B cell (primary cell): Measurements from ENCODE around the gene OR6B2. TPM values are rescaled to one million over a fixed set of nuclear protein-coding genes. Genes with fewer than 3 reads are reported as not detected.

Experiments used
- ATAC-seq: fragments of 200-7000 bp; cut with Tn5 transposase; one replicate; pipeline ENCODE4 v1.10.0; 2021; ENCODE audit warnings: low read depth, mild to moderate bottlenecking, moderate number of reproducible peaks, moderate library complexity
- CTCF ChIA-PET: fragments of 350-600 bp; sonication (Branson Sonifier 250); formaldehyde crosslinking; loops from one replicate; lab custom pipeline; 2021; ENCODE audit warnings: antibody characterized with exemption, inconsistent platforms; lab: Charles Lee
- POLR2A ChIA-PET: fragments of 350-600 bp; sonication (Branson Sonifier 250); formaldehyde crosslinking; loops from one replicate; lab custom pipeline; 2021; ENCODE audit warnings: antibody characterized with exemption; lab: Charles Lee
- DNase-seq: peaks from one replicate; pipeline ENCODE4 v3.0.0; 2013
- H2AFZ ChIP-seq: 2 replicates; pipeline ENCODE4 v1.6.1; 2012; ENCODE audit warnings: mild to moderate bottlenecking, low read depth, low read length; ENCODE audit not compliant: insufficient read depth, poor library complexity, severe bottlenecking
- H3K27ac ChIP-seq, 2 donors: 1 replicate in 1 of 2; 2 replicates in 1 of 2; pipeline ENCODE4 v1.5.1; 2012 to 2013; ENCODE audit warnings: low read length in 2 of 2, mild to moderate bottlenecking in 2 of 2, moderate library complexity in 1 of 2
- H3K27me3 ChIP-seq, 4 experiments: fragments of 200-600 bp in 1 of 4; sonication (generic) in 1 of 4; replicated peaks in 1 of 4; 1 replicate in 2 of 4; 2 replicates in 2 of 4; pipeline versions ENCODE4 v1.6.1 to v1.7.0; 2013 to 2016; ENCODE audit warnings: low read length in 3 of 4, mild to moderate bottlenecking in 2 of 4, mixed read lengths in 1 of 4, moderate library complexity in 1 of 4; ENCODE audit not compliant: insufficient read depth in 4 of 4, control insufficient read depth in 3 of 4; ENCODE audit errors: control extremely low read depth in 1 of 4
- H3K36me3 ChIP-seq, 2 experiments: replicated peaks in 1 of 2; 1 replicate in 1 of 2; 2 replicates in 1 of 2; pipeline versions ENCODE4 v1.6.1 to v1.7.1; 2013; ENCODE audit warnings: low read length in 1 of 2; ENCODE audit not compliant: insufficient read depth in 2 of 2, control insufficient read depth in 1 of 2; ENCODE audit errors: control extremely low read depth in 1 of 2, extremely low read depth in 1 of 2
- H3K4me1 ChIP-seq, 2 donors: fragments of 200-600 bp in 1 of 2; sonication (generic) in 1 of 2; 1 replicate in 1 of 2; 2 replicates in 1 of 2; pipeline versions ENCODE4 v1.5.1 to v1.6.1; 2013 to 2017; ENCODE audit warnings: low read length in 2 of 2; ENCODE audit not compliant: control insufficient read depth in 2 of 2, insufficient read depth in 2 of 2
- H3K4me2 ChIP-seq: replicated peaks from 2 replicates; pipeline ENCODE3; 2012; ENCODE audit warnings: mild to moderate bottlenecking, low read depth, low read length; ENCODE audit not compliant: poor library complexity, severe bottlenecking
- H3K4me3 ChIP-seq, 5 experiments: fragments of 200-600 bp in 1 of 5; sonication (generic) in 1 of 5; 1 replicate in 3 of 5; 2 replicates in 2 of 5; pipeline versions ENCODE4 v1.5.1 to v1.7.0; 2011 to 2016; ENCODE audit warnings: low read length in 4 of 5, mild to moderate bottlenecking in 4 of 5, low read depth in 2 of 5, control low read depth in 1 of 5, moderate library complexity in 1 of 5; ENCODE audit not compliant: insufficient read depth in 1 of 5; ENCODE audit errors: control extremely low read depth in 1 of 5, extremely low read depth in 1 of 5
- H3K79me2 ChIP-seq: fragments of 200-600 bp; sonication (generic); one replicate; pipeline ENCODE4 v1.6.0; 2016; ENCODE audit warnings: low read length; ENCODE audit not compliant: control insufficient read depth, insufficient read depth
- H3K9ac ChIP-seq: fragments of 200-600 bp; sonication (generic); 2 replicates; pipeline ENCODE4 v1.6.1; 2017; ENCODE audit warnings: mild to moderate bottlenecking, low read length, moderate library complexity
- H3K9me3 ChIP-seq, 3 donors: one replicate each; pipeline versions ENCODE4 v1.6.1 to v1.7.1; 2013; ENCODE audit warnings: low read length in 2 of 3; ENCODE audit not compliant: control insufficient read depth in 2 of 3, insufficient read depth in 1 of 3; ENCODE audit errors: control extremely low read depth in 1 of 3
- H4K20me1 ChIP-seq: 2 replicates; pipeline ENCODE4 v1.6.0; 2012; ENCODE audit warnings: mild to moderate bottlenecking, low read length; ENCODE audit not compliant: insufficient read depth, control insufficient read depth, poor library complexity, severe bottlenecking
- H3K27ac Mint-ChIP-seq: one replicate; pipeline ENCODE4 v1.8.0; 2021; ENCODE audit warnings: mixed read lengths
- H3K27me3 Mint-ChIP-seq: one replicate; pipeline ENCODE4 v1.8.0; 2021; ENCODE audit warnings: mixed read lengths
- H3K4me1 Mint-ChIP-seq: one replicate; pipeline ENCODE4 v1.8.0; 2021; ENCODE audit warnings: mixed read lengths
- H3K4me3 Mint-ChIP-seq: one replicate; pipeline ENCODE4 v1.8.0; 2021; ENCODE audit warnings: mixed read lengths
- H3K9me3 Mint-ChIP-seq: one replicate; pipeline ENCODE4 v1.8.0; 2022; ENCODE audit warnings: mixed read lengths; ENCODE audit not compliant: insufficient read depth
- EZH2 ChIP-seq: IDR thresholded peaks from 2 replicates; pipeline ENCODE4 v1.6.1; 2012; ENCODE audit warnings: borderline replicate concordance, low read depth, mild to moderate bottlenecking, moderate library complexity, low read length; ENCODE audit not compliant: insufficient read depth, poor library complexity, severe bottlenecking
- WGBS: methylation state at CpG from one replicate; pipeline ENCODE4 v1.1.5; 2013; ENCODE audit warnings: missing lambda C conversion rate; ENCODE audit not compliant: insufficient coverage; 5-methylcytosine and 5-hydroxymethylcytosine counted together
- intact Hi-C: fragments of 100-400 bp; cut with micrococcal nuclease; formaldehyde crosslinking; loops from one replicate; pipeline ENCODE4 v1.10.0; 2022
- polyA plus RNA-seq: library from polyadenylated mRNA; depleted of rRNA; stranded (reverse); fragments of >200 nt; gene quantifications from 2 replicates; pipeline ENCODE4 v1.2.3, GENCODE V29; 2012
- total RNA-seq, 2 donors: library from RNA; stranded (reverse); fragments of 120-200 nt in 1 of 2; gene quantifications; 1 replicate in 1 of 2; 2 replicates in 1 of 2; pipeline versions ENCODE4 v1.2.3 to v1.2.4, GENCODE V29; 2013 to 2022
- TF ChIP-seq, protein P1 (sequence below): fragments of 200-600 bp; IDR thresholded peaks from one replicate; pipeline ENCODE4 v1.8.0; 2022; ENCODE audit warnings: antibody characterized with exemption, mild to moderate bottlenecking

OR6B2 gene
- total and polyA plus RNA-seq, 2 donors (not counting 1 experiment from before 2014, with no cell fraction given): not detected

DNA sequence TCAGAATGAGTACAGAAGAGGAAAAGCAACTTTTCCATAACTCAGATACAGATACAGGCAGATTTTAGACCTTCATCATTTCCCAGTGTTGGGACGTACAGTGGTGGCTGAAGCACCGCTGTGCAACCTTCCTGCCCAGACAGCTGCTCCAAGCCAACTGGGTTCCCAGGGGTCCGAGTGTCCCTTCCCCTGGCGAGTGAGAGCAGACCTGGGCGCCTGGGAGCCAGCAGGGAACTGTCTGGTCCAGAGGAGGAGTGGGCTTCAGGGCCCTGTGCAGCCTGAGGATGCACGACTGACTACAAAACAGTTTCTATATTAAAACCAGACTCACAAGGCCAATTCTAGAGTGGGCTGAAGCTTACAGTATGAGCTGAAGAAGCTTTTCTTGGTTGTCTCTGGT lies 11.1 kb upstream of the OR6B2 start:
- H3K27ac Mint-ChIP-seq: no peak overlapping the region
- no peak for TF ChIP-seq EZH2

DNA sequence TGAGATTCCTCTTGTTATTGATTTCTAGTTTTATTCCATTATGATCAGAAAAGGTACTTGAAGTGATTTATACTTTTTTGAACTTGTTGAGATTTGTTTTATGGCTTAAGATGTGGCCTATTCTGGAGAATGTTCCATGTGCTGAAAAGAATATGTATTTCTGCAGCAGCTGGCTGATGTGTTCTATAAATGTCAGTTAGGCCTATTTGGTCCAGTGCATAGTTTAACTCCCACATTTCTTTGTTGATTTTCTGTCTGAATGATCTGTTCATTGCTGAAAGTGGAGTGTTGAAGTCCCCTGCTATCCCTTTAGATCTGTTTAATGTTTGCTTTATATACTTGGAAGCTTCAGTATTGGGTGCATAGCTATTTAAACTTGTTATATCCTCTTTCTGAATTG lies 7.1 kb upstream of the OR6B2 start:
- Histone ChIP-seq H3K4me1 (no peaks in the 10 kb centered on the region), H2AFZ (no peak overlapping the region), H3K9me3 (no peaks in the 10 kb centered on the region), H3K79me2 (no peaks in the 10 kb centered on the region), H4K20me1 (no peaks in the 10 kb centered on the region), H3K4me3 (no peak overlapping the region), H3K4me2 (no peak overlapping the region), H3K9ac (no peak overlapping the region), H3K27me3 (peaks cover 0 to 17% (median 8%) of the 10 kb centered on the region in 4 experiments), H3K36me3 (no peaks in the 10 kb centered on the region), H3K27ac (no peak overlapping the region)
- no peak overlapping the region for H3K27ac Mint-ChIP-seq
- peaks cover 26% of the 10 kb centered on the region for H3K27me3 Mint-ChIP-seq
- no peaks in the 10 kb centered on the region for H3K9me3 Mint-ChIP-seq
- no peak for ATAC-seq
- no peak for DNase-seq
- TF ChIP-seq, protein P1, sequence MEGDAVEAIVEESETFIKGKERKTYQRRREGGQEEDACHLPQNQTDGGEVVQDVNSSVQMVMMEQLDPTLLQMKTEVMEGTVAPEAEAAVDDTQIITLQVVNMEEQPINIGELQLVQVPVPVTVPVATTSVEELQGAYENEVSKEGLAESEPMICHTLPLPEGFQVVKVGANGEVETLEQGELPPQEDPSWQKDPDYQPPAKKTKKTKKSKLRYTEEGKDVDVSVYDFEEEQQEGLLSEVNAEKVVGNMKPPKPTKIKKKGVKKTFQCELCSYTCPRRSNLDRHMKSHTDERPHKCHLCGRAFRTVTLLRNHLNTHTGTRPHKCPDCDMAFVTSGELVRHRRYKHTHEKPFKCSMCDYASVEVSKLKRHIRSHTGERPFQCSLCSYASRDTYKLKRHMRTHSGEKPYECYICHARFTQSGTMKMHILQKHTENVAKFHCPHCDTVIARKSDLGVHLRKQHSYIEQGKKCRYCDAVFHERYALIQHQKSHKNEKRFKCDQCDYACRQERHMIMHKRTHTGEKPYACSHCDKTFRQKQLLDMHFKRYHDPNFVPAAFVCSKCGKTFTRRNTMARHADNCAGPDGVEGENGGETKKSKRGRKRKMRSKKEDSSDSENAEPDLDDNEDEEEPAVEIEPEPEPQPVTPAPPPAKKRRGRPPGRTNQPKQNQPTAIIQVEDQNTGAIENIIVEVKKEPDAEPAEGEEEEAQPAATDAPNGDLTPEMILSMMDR: no peak
- H3K4me3 Mint-ChIP-seq: no peak overlapping the region
- H3K4me1 Mint-ChIP-seq: no peaks in the 10 kb centered on the region
- POLR2A ChIA-PET: no interaction called here
- CTCF ChIA-PET: no interaction called here
- intact Hi-C loops: no loop called here

More for the DNA sequence above, 11.1 kb upstream of the OR6B2 start:
- ATAC-seq (no peak), DNase-seq (no peak)
- H3K4me1 ChIP-seq: no peaks in the 10 kb centered on the region
- H3K4me3 ChIP-seq: no peak overlapping the region
- no peaks in the 10 kb centered on the region for H3K9me3 ChIP-seq
- H3K79me2 ChIP-seq: no peaks in the 10 kb centered on the region
- POLR2A ChIA-PET: no interaction called here
- H2AFZ ChIP-seq: no peak overlapping the region
- 89% methylated on average over 5 of the region's 6 CpGs for WGBS
- Mint-ChIP-seq H3K27me3 (peaks cover 30% of the 10 kb centered on the region), H3K4me3 (no peak overlapping the region), H3K9me3 (no peaks in the 10 kb centered on the region), H3K4me1 (no peaks in the 10 kb centered on the region)
- H4K20me1 ChIP-seq: no peaks in the 10 kb centered on the region
- no peaks in the 10 kb centered on the region for H3K36me3 ChIP-seq
- no peak overlapping the region for H3K27ac ChIP-seq
- CTCF ChIA-PET: no interaction called here
- H3K9ac ChIP-seq: no peak overlapping the region
- H3K4me2 ChIP-seq: no peak overlapping the region
- peaks cover 0 to 17% (median 6%) of the 10 kb centered on the region in 4 experiments for H3K27me3 ChIP-seq
- intact Hi-C loops: no loop called here
